Measurements from ENCODE around the gene GALR1. TPM values are rescaled to one million over a fixed set of nuclear protein-coding genes. Genes with fewer than 3 reads are reported as not detected.
A peak's percentile ranks its signal among the peaks of the same experiment; 100 is the strongest.

The GALR1 gene
- total RNA-seq (not detected), total RNA-seq (0 reads per million in 2 donors)

- DNase-seq (no peak), ATAC-seq (no peak)
- Mint-ChIP-seq H3K27me3 (peaks cover 50% of the 10 kb centered on the region), H3K27ac (no peak within 1 kb of the TSS), H3K36me3 (ENCODE audit: low read depth) (peaks cover 2% of the 10 kb centered on the region), H3K4me3 (peak within 1 kb of the TSS; percentile 77), H3K4me1 (peaks cover 3% of the 10 kb centered on the region)
- H3K9me3 ChIP-seq (ENCODE audit: control insufficient read depth, low read length, poor library complexity, severe bottlenecking), result peaks cover 2% of the 10 kb centered on the region
Observed at GRCh38 chr18:77249569-77250500, at the start of gene GALR1. Gene GALR1 (plus strand): TSS chr18:77249848. CDS start chr18:77250549, 701 bp downstream.

GRCh38 chr18:77201506-77201905 lies 48.1 kb upstream of the GALR1 start:
- ATAC-seq, result no peak
- H3K4me3 Mint-ChIP-seq, result no peak overlapping the region
- H3K36me3 Mint-ChIP-seq (ENCODE audit: low read depth), result peaks cover 7% of the 10 kb centered on the region
- DNase-seq, result no peak
- no peaks in the 10 kb centered on the region for H3K9me3 ChIP-seq (ENCODE audit: control insufficient read depth, low read length, poor library complexity, severe bottlenecking)
- no peak overlapping the region for H3K27ac Mint-ChIP-seq
- H3K4me1 Mint-ChIP-seq, result peaks cover 8% of the 10 kb centered on the region
- peaks cover 33% of the 10 kb centered on the region for H3K27me3 Mint-ChIP-seq

- peaks cover 9% of the 10 kb centered on the region for H3K4me1 Mint-ChIP-seq
- peaks cover 33% of the 10 kb centered on the region for H3K27me3 Mint-ChIP-seq
- peak overlapping the region; percentile 68 for H3K27ac Mint-ChIP-seq
- H3K36me3 Mint-ChIP-seq (ENCODE audit: low read depth), result peaks cover 7% of the 10 kb centered on the region
- no peak overlapping the region for H3K4me3 Mint-ChIP-seq
- no peak for ATAC-seq
- H3K9me3 ChIP-seq (ENCODE audit: control insufficient read depth, low read length, poor library complexity, severe bottlenecking), result no peaks in the 10 kb centered on the region
- no peak for DNase-seq
Observed at GRCh38 chr18:77202329-77202728, 47.3 kb upstream of the GALR1 start.

- H3K27ac Mint-ChIP-seq, result peak overlapping the region; percentile 68
- peaks cover 7% of the 10 kb centered on the region for H3K36me3 Mint-ChIP-seq (ENCODE audit: low read depth)
- peaks cover 33% of the 10 kb centered on the region for H3K27me3 Mint-ChIP-seq
- H3K4me1 Mint-ChIP-seq, result peaks cover 13% of the 10 kb centered on the region
- H3K4me3 Mint-ChIP-seq, result no peak overlapping the region
- no peaks in the 10 kb centered on the region for H3K9me3 ChIP-seq (ENCODE audit: control insufficient read depth, low read length, poor library complexity, severe bottlenecking)
- no peak for ATAC-seq
- no peak for DNase-seq
Observed at GRCh38 chr18:77203071-77203470, 46.6 kb upstream of the GALR1 start.

- Mint-ChIP-seq H3K4me3 (no peak overlapping the region), H3K27ac (no peak overlapping the region), H3K27me3 (peaks cover 33% of the 10 kb centered on the region), H3K36me3 (ENCODE audit: low read depth) (peaks cover 6% of the 10 kb centered on the region), H3K4me1 (peaks cover 18% of the 10 kb centered on the region)
- no peaks in the 10 kb centered on the region for H3K9me3 ChIP-seq (ENCODE audit: control insufficient read depth, low read length, poor library complexity, severe bottlenecking)
- ATAC-seq (no peak), DNase-seq (no peak)
Observed at GRCh38 chr18:77203851-77204250, 45.8 kb upstream of the GALR1 start.

- no peaks in the 10 kb centered on the region for H3K9me3 ChIP-seq (ENCODE audit: control insufficient read depth, low read length, poor library complexity, severe bottlenecking)
- H3K27me3 Mint-ChIP-seq, result peaks cover 24% of the 10 kb centered on the region
- DNase-seq, result no peak
- peaks cover 23% of the 10 kb centered on the region for H3K4me1 Mint-ChIP-seq
- no peak overlapping the region for H3K27ac Mint-ChIP-seq
- peaks cover 2% of the 10 kb centered on the region for H3K36me3 Mint-ChIP-seq (ENCODE audit: low read depth)
- H3K4me3 Mint-ChIP-seq, result no peak overlapping the region
- ATAC-seq, result no peak
Observed at GRCh38 chr18:77205769-77206168, 43.9 kb upstream of the GALR1 start.

GRCh38 chr18:77206676-77207374 lies 42.8 kb upstream of the GALR1 start:
- ATAC-seq, result no peak
- H3K36me3 Mint-ChIP-seq (ENCODE audit: low read depth), result no peaks in the 10 kb centered on the region
- peak overlapping the region; percentile 61 for H3K27ac Mint-ChIP-seq
- peaks cover 20% of the 10 kb centered on the region for H3K27me3 Mint-ChIP-seq
- H3K4me3 Mint-ChIP-seq, result no peak overlapping the region
- no peak for DNase-seq
- no peaks in the 10 kb centered on the region for H3K9me3 ChIP-seq (ENCODE audit: control insufficient read depth, low read length, poor library complexity, severe bottlenecking)
- peaks cover 24% of the 10 kb centered on the region for H3K4me1 Mint-ChIP-seq

GRCh38 chr18:77207540-77207939 lies 42.1 kb upstream of the GALR1 start:
- peaks cover 18% of the 10 kb centered on the region for H3K27me3 Mint-ChIP-seq
- peaks cover 24% of the 10 kb centered on the region for H3K4me1 Mint-ChIP-seq
- H3K27ac Mint-ChIP-seq, result peak overlapping the region; percentile 61
- ATAC-seq (peak; percentile 95), DNase-seq (peak in 2 of 3 donors; percentile 16 to 20)
- H3K9me3 ChIP-seq (ENCODE audit: control insufficient read depth, low read length, poor library complexity, severe bottlenecking), result no peaks in the 10 kb centered on the region
- H3K4me3 Mint-ChIP-seq, result peak overlapping the region; percentile 80
- H3K36me3 Mint-ChIP-seq (ENCODE audit: low read depth), result no peaks in the 10 kb centered on the region

- peaks cover 22% of the 10 kb centered on the region for H3K4me1 Mint-ChIP-seq
- H3K9me3 ChIP-seq (ENCODE audit: control insufficient read depth, low read length, poor library complexity, severe bottlenecking), result no peaks in the 10 kb centered on the region
- peak overlapping the region; percentile 95 for H3K4me3 Mint-ChIP-seq
Observed at GRCh38 chr18:77208964-77209363, 40.7 kb upstream of the GALR1 start.

GRCh38 chr18:77209587-77209986 lies 40.1 kb upstream of the GALR1 start:
- no peaks in the 10 kb centered on the region for H3K27me3 Mint-ChIP-seq
- peaks cover 22% of the 10 kb centered on the region for H3K4me1 Mint-ChIP-seq
- no peaks in the 10 kb centered on the region for H3K9me3 ChIP-seq (ENCODE audit: control insufficient read depth, low read length, poor library complexity, severe bottlenecking)
- DNase-seq (no peak), ATAC-seq (no peak)
- peak overlapping the region; percentile 95 for H3K4me3 Mint-ChIP-seq
- peak overlapping the region; percentile 95 for H3K27ac Mint-ChIP-seq
- H3K36me3 Mint-ChIP-seq (ENCODE audit: low read depth), result no peaks in the 10 kb centered on the region

More at GRCh38 chr18:77208964-77209363, 40.7 kb upstream of the GALR1 start:
- no peak for DNase-seq
- peak overlapping the region; percentile 95 for H3K27ac Mint-ChIP-seq
- no peaks in the 10 kb centered on the region for H3K36me3 Mint-ChIP-seq (ENCODE audit: low read depth)
- ATAC-seq, result peak; percentile 72
- peaks cover 5% of the 10 kb centered on the region for H3K27me3 Mint-ChIP-seq

- no peaks in the 10 kb centered on the region for H3K36me3 Mint-ChIP-seq (ENCODE audit: low read depth)
- H3K4me3 Mint-ChIP-seq, result no peak overlapping the region
- DNase-seq (no peak), ATAC-seq (no peak)
- peaks cover 22% of the 10 kb centered on the region for H3K4me1 Mint-ChIP-seq
- H3K9me3 ChIP-seq (ENCODE audit: control insufficient read depth, low read length, poor library complexity, severe bottlenecking), result no peaks in the 10 kb centered on the region
- no peak overlapping the region for H3K27ac Mint-ChIP-seq
- no peaks in the 10 kb centered on the region for H3K27me3 Mint-ChIP-seq
Observed at GRCh38 chr18:77210249-77210648, 39.4 kb upstream of the GALR1 start.

GRCh38 chr18:77218642-77219041 lies 31.0 kb upstream of the GALR1 start:
- DNase-seq, result no peak
- no peak overlapping the region for H3K27ac Mint-ChIP-seq

GRCh38 chr18:77220726-77221125 lies 28.9 kb upstream of the GALR1 start:
- Mint-ChIP-seq H3K27me3 (peaks cover 11% of the 10 kb centered on the region), H3K27ac (no peak overlapping the region), H3K4me1 (peaks cover 3% of the 10 kb centered on the region), H3K36me3 (ENCODE audit: low read depth) (peaks cover 2% of the 10 kb centered on the region), H3K4me3 (no peak overlapping the region)
- DNase-seq (no peak), ATAC-seq (no peak)
- no peaks in the 10 kb centered on the region for H3K9me3 ChIP-seq (ENCODE audit: control insufficient read depth, low read length, poor library complexity, severe bottlenecking)

More at GRCh38 chr18:77218642-77219041, 31.0 kb upstream of the GALR1 start:
- Mint-ChIP-seq H3K4me1 (peaks cover 3% of the 10 kb centered on the region), H3K27me3 (peaks cover 11% of the 10 kb centered on the region), H3K36me3 (ENCODE audit: low read depth) (peaks cover 2% of the 10 kb centered on the region), H3K4me3 (no peak overlapping the region)
- H3K9me3 ChIP-seq (ENCODE audit: control insufficient read depth, low read length, poor library complexity, severe bottlenecking), result no peaks in the 10 kb centered on the region
- ATAC-seq, result no peak
